Lower leg skin (tissue), 4 donors: ENCODE measurements around the gene NSMCE4A. TPM values are rescaled to one million over a fixed set of nuclear protein-coding genes. Genes with fewer than 3 reads are reported as not detected.
"Not testable (repeated sequence)": the region's sequence is repeated elsewhere in the genome, so short reads cannot be mapped to it uniquely, and the experiment has no call there.

Experiments used
- DNase-seq, 2 donors: peaks; one replicate each; pipeline ENCODE4 v3.0.0-alpha.2; 2019; ENCODE audit warnings: low spot score in 2 of 2
- H3K4me3 ChIP-seq: fragments of 200-600 bp; sonication (generic); 2 replicates; pipeline ENCODE4 v1.5.1; 2017; ENCODE audit warnings: mild to moderate bottlenecking, low read depth; ENCODE audit not compliant: poor library complexity, severe bottlenecking
- CTCF ChIP-seq, 3 donors: fragments of 450-650 bp; IDR thresholded peaks; one replicate each; pipeline ENCODE4 v1.5.1; 2016; ENCODE audit warnings: antibody characterized with exemption in 3 of 3, mild to moderate bottlenecking in 3 of 3, moderate library complexity in 2 of 3
- POLR2A ChIP-seq, 2 donors: fragments of 450-650 bp; IDR thresholded peaks; one replicate each; pipeline ENCODE4 v1.6.1; 2016 to 2017; ENCODE audit warnings: antibody characterized with exemption in 2 of 2, mild to moderate bottlenecking in 1 of 2, moderate library complexity in 1 of 2
- WGBS, 2 donors: methylation state at CpG; one replicate each; pipeline ENCODE4 v1.1.5; 2018; 5-methylcytosine and 5-hydroxymethylcytosine counted together
- intact Hi-C: fragments of 100-400 bp; cut with DNase I; formaldehyde crosslinking; loops from one replicate; pipeline ENCODE4 v1.15.0; 2023; ENCODE audit warnings: low total_unique reads
- total RNA-seq, 4 donors: library from RNA; depleted of rRNA; stranded (reverse); fragments of >200 nt; gene quantifications; one replicate each; pipeline ENCODE4 v1.1.0, GENCODE V29; 2016

NSMCE4A gene
- total RNA-seq, 4 donors from 2014 or later = 51.1 to 77.0 (median 56.1) TPM

- TF ChIP-seq CTCF (IDR thresholded peaks at IDR 0.05) (no peak), POLR2A (IDR thresholded peaks at IDR 0.05) (no peak)
- intact Hi-C loops = no loop called here
- H3K4me3 ChIP-seq = no peak overlapping the region
- WGBS, 2 donors = 16 to 29% methylated on average over 10 of the region's 10 CpGs
- peak; percentile 29 to 89 for DNase-seq
These were observed 19.5 kb upstream of the NSMCE4A start for GRCh38 chr10:121994429-121994941.

- intact Hi-C loops, H3K4me3 ChIP-seq, DNase-seq: not testable (repeated sequence)
- 91 to 92% methylated on average over 4 of the region's 4 CpGs for WGBS, 2 donors
These were observed 16.7 kb upstream of the NSMCE4A start for GRCh38 chr10:121991727-121992126.

- no peak for DNase-seq
- TF ChIP-seq POLR2A (IDR thresholded peaks at IDR 0.05) = no peak
- no peak for TF ChIP-seq CTCF (IDR thresholded peaks at IDR 0.05)
- intact Hi-C loops = no loop called here
- 72 to 74% methylated on average over 9 of the region's 9 CpGs for WGBS, 2 donors
- H3K4me3 ChIP-seq = no peak overlapping the region
These were observed 15.1 kb upstream of the NSMCE4A start for GRCh38 chr10:121990015-121990677.

- H3K4me3 ChIP-seq = no peak within 1 kb of the TSS
- no peak for TF ChIP-seq CTCF (IDR thresholded peaks at IDR 0.05)
- TF ChIP-seq POLR2A (IDR thresholded peaks at IDR 0.05) = no peak
- 71 to 80% methylated on average over 15 of the region's 15 CpGs for WGBS, 2 donors
- DNase-seq = no peak
- intact Hi-C loops = no loop called here
These were observed 13.6 kb upstream of the NSMCE4A start, which contains the start of gene TACC2 for GRCh38 chr10:121988361-121989324. TACC2 (plus strand) TSS chr10:121989163; CDS start chr10:122021982, 32,819 bp downstream.

GRCh38 chr10:121984463-121984862, 9.4 kb upstream of the NSMCE4A start:
- no peak overlapping the region for H3K4me3 ChIP-seq

More at GRCh38 chr10:121984463-121984862, 9.4 kb upstream of the NSMCE4A start:
- intact Hi-C loops = no loop called here
- 81 to 83% methylated on average over 2 of the region's 2 CpGs for WGBS, 2 donors
- TF ChIP-seq CTCF (IDR thresholded peaks at IDR 0.05) = no peak
- no peak for TF ChIP-seq POLR2A (IDR thresholded peaks at IDR 0.05)
- DNase-seq = no peak
